SK-N-SH (cell line): ENCODE data around the gene GCN1. TPM values are rescaled to one million over a fixed set of nuclear protein-coding genes. Genes with fewer than 3 reads are reported as not detected.

ENCODE experiments used
- CTCF ChIA-PET: fragments of 300-600, 350-600 bp; formaldehyde crosslinking; extraction: SDS; loops from one replicate; lab custom pipeline; 2021; lab: Yijun Ruan, JAX
- POLR2A ChIA-PET: fragments of 350-600 bp; sonication (Branson Sonifier 250); formaldehyde crosslinking; extraction: SDS; loops from one replicate; lab custom pipeline; 2020; ENCODE audit warnings: antibody characterized with exemption, inconsistent platforms; lab: Yijun Ruan, JAX
- DNase-seq: peaks from one replicate; pipeline ENCODE4 v3.0.0; 2012
- H2AFZ ChIP-seq: fragments of 200-600 bp; sonication (generic); 2 replicates; pipeline ENCODE4 v1.8.1; 2016; ENCODE audit warnings: antibody characterized with exemption, mild to moderate bottlenecking, low read depth
- H3F3A ChIP-seq: fragments of 200-600 bp; sonication (generic); replicated peaks from 2 replicates; pipeline ENCODE3; 2016; ENCODE audit warnings: antibody characterized with exemption, mild to moderate bottlenecking; ENCODE audit not compliant: insufficient read depth
- H3K27ac ChIP-seq, 2 experiments: fragments of 200-500 bp in 1 of 2; fragments of 200-600 bp in 1 of 2; sonication (Bioruptor generic) in 1 of 2; sonication (generic), shearing (Covaris generic) in 1 of 2; 2 replicates each; pipeline versions ENCODE4 v1.5.1 to v1.6.1; 2014 to 2016; ENCODE audit warnings: low read depth in 2 of 2, inconsistent platforms in 1 of 2, low read length in 1 of 2, mild to moderate bottlenecking in 1 of 2, mixed read lengths in 1 of 2
- H3K27me3 ChIP-seq: fragments of 200-600 bp; sonication (generic), shearing (Covaris generic); 2 replicates; pipeline ENCODE4 v1.6.1; 2016; ENCODE audit warnings: mixed run types; ENCODE audit not compliant: insufficient read depth
- H3K36me3 ChIP-seq, 2 experiments: fragments of 200-500 bp in 1 of 2; fragments of 200-600 bp in 1 of 2; sonication (Bioruptor generic) in 1 of 2; sonication (generic) in 1 of 2; replicated peaks in 1 of 2; 2 replicates each; pipeline versions ENCODE3 to v1.5.1; 2014 to 2016; ENCODE audit warnings: low read length in 1 of 2, mild to moderate bottlenecking in 1 of 2; ENCODE audit not compliant: insufficient read depth in 2 of 2, control insufficient read depth in 1 of 2
- H3K4me1 ChIP-seq, 2 experiments: fragments of 200-500 bp in 1 of 2; fragments of 200-600 bp in 1 of 2; sonication (Bioruptor generic) in 1 of 2; sonication (generic), shearing (Covaris generic) in 1 of 2; 2 replicates each; pipeline versions ENCODE4 v1.5.1 to v1.6.1; 2014 to 2016; ENCODE audit warnings: low read depth in 1 of 2, low read length in 1 of 2, mixed run types in 1 of 2; ENCODE audit not compliant: insufficient read depth in 2 of 2, control insufficient read depth in 1 of 2
- H3K4me2 ChIP-seq: fragments of 200-600 bp; sonication (generic), shearing (Covaris generic); 2 replicates; pipeline ENCODE4 v1.6.1; 2017; ENCODE audit warnings: mixed run types
- H3K4me3 ChIP-seq, 2 experiments: fragments of 200-500 bp in 1 of 2; fragments of 200-600 bp in 1 of 2; sonication (Bioruptor generic) in 1 of 2; sonication (generic), shearing (Covaris generic) in 1 of 2; 2 replicates each; pipeline versions ENCODE4 v1.5.1 to v1.8.1; 2014 to 2016; ENCODE audit warnings: low read depth in 2 of 2, inconsistent platforms in 1 of 2, low read length in 1 of 2, mild to moderate bottlenecking in 1 of 2, mixed read lengths in 1 of 2, moderate library complexity in 1 of 2
- H3K79me2 ChIP-seq: fragments of 200-600 bp; sonication (generic); 2 replicates; pipeline ENCODE4 v1.8.1; 2017; ENCODE audit warnings: mild to moderate bottlenecking; ENCODE audit not compliant: insufficient read depth
- H3K9ac ChIP-seq: fragments of 200-600 bp; sonication (generic); 2 replicates; pipeline ENCODE4 v1.6.1; 2017; ENCODE audit warnings: mixed run types
- H3K9me2 ChIP-seq: fragments of 200-600 bp; sonication (generic); 2 replicates; pipeline ENCODE4 v1.6.1; 2017; ENCODE audit warnings: mixed run types
- H3K9me3 ChIP-seq: fragments of 200-600 bp; sonication (generic); 2 replicates; pipeline ENCODE4 v1.6.1; 2017; ENCODE audit warnings: mixed run types, mild to moderate bottlenecking, moderate library complexity
- H4K20me1 ChIP-seq: fragments of 200-600 bp; sonication (generic); 2 replicates; pipeline ENCODE4 v1.6.1; 2017; ENCODE audit warnings: mild to moderate bottlenecking, mixed run types; ENCODE audit not compliant: insufficient read depth
- CHD2 ChIP-seq: fragments of 150-350 bp; IDR thresholded peaks from 2 replicates; pipeline ENCODE4 v1.6.1; 2018; ENCODE audit warnings: low read length; ENCODE audit not compliant: partially characterized antibody
- ELF1 ChIP-seq: IDR thresholded peaks from 2 replicates; pipeline ENCODE4 v1.4.0; 2012
- JUND ChIP-seq: IDR thresholded peaks from 2 replicates; pipeline ENCODE4 v1.4.0; 2012
- MXI1 ChIP-seq: IDR thresholded peaks from 2 replicates; pipeline ENCODE4 v1.6.1; 2012; ENCODE audit warnings: mild to moderate bottlenecking, low read depth, low read length, improper control_type of control experiment
- NFIC ChIP-seq: IDR thresholded peaks from 2 replicates; pipeline ENCODE4 v1.4.0; 2012; ENCODE audit warnings: borderline replicate concordance
- RAD21 ChIP-seq: IDR thresholded peaks from 2 replicates; pipeline ENCODE4 v1.6.1; 2012; ENCODE audit warnings: mild to moderate bottlenecking, low read length
- TAF1 ChIP-seq: IDR thresholded peaks from 2 replicates; pipeline ENCODE4 v1.6.1; 2012; ENCODE audit warnings: low read depth, mild to moderate bottlenecking, low read length, moderate library complexity, borderline replicate concordance
- WGBS: methylation state at CpG from one replicate; pipeline ENCODE4 v1.1.6; 2017; ENCODE audit warnings: low lambda C conversion rate; 5-methylcytosine and 5-hydroxymethylcytosine counted together
- polyA plus RNA-seq, 3 experiments: library from polyadenylated mRNA; depleted of rRNA; stranded (reverse); fragments of >200 nt; gene quantifications; 2 replicates each; pipeline ENCODE4 v1.2.3, GENCODE V29; 2012
- TF ChIP-seq, protein P1 (sequence below): IDR thresholded peaks from 2 replicates; pipeline ENCODE4 v1.4.0; 2012; ENCODE audit warnings: low read depth, borderline replicate concordance
- TF ChIP-seq, protein P2 (sequence below): fragments of 150-350 bp; IDR thresholded peaks from 2 replicates; pipeline ENCODE4 v1.6.1; 2016; ENCODE audit warnings: mild to moderate bottlenecking, low read depth, low read length
- TF ChIP-seq, protein P3 (sequence below): fragments of 150-350 bp; IDR thresholded peaks from 2 replicates; pipeline ENCODE4 v1.6.1; 2017; ENCODE audit warnings: antibody characterized with exemption, low read length, low read depth, borderline replicate concordance
- TF ChIP-seq, protein P4 (sequence below): IDR thresholded peaks from 2 replicates; pipeline ENCODE4 v1.4.0; 2012; ENCODE audit warnings: low read depth

The GCN1 gene
- polyA plus RNA-seq, 1 of the 3 experiments (the other 2 are of a cell fraction): 54.4 TPM

DNA sequence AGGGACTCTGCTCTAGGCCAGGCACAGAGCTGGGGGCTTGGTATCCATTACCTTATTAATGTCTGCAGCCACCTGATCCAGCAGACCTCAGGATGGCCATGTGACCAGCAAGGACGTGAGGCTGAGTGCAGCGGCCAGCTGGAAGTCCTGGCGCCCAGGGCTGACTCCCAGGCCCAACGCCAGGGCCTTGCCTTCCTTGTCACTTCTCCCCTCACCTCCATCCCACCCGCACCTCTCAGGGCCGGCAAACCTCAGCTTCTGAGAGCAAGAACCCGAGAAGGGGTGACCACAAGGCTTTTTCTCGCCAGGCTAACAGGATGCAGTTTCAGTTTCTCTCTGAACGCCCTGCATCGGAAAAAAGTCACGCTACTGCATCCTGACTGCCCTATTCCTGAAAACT is 93.3 kb downstream of the GCN1 start:
- H3K79me2 ChIP-seq: peaks cover 78% of the 10 kb centered on the region
- H3F3A ChIP-seq: no peaks in the 10 kb centered on the region
- H3K27me3 ChIP-seq: no peaks in the 10 kb centered on the region
- no peak overlapping the region for H3K4me3 ChIP-seq
- peak; percentile 3 for TF ChIP-seq CHD2
- TF ChIP-seq, protein P1, sequence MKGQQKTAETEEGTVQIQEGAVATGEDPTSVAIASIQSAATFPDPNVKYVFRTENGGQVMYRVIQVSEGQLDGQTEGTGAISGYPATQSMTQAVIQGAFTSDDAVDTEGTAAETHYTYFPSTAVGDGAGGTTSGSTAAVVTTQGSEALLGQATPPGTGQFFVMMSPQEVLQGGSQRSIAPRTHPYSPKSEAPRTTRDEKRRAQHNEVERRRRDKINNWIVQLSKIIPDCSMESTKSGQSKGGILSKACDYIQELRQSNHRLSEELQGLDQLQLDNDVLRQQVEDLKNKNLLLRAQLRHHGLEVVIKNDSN: peak; percentile 57; the same call in 1 of the 2 replicates
- TF ChIP-seq, protein P2, sequence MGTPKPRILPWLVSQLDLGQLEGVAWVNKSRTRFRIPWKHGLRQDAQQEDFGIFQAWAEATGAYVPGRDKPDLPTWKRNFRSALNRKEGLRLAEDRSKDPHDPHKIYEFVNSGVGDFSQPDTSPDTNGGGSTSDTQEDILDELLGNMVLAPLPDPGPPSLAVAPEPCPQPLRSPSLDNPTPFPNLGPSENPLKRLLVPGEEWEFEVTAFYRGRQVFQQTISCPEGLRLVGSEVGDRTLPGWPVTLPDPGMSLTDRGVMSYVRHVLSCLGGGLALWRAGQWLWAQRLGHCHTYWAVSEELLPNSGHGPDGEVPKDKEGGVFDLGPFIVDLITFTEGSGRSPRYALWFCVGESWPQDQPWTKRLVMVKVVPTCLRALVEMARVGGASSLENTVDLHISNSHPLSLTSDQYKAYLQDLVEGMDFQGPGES: no peak
- TF ChIP-seq, protein P3, sequence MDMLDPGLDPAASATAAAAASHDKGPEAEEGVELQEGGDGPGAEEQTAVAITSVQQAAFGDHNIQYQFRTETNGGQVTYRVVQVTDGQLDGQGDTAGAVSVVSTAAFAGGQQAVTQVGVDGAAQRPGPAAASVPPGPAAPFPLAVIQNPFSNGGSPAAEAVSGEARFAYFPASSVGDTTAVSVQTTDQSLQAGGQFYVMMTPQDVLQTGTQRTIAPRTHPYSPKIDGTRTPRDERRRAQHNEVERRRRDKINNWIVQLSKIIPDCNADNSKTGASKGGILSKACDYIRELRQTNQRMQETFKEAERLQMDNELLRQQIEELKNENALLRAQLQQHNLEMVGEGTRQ: peak; percentile 56; the same call in 1 of the 2 replicates
- H3K27ac ChIP-seq: peak overlapping the region in 1 of 2 experiments; percentile 85; a peak in 2 of 4 replicates
- peak; percentile 80 for DNase-seq
- H3K4me1 ChIP-seq: peaks cover 0 to 40% of the 10 kb centered on the region in 2 experiments; a peak in 1 of 4 replicates
- POLR2A ChIA-PET: interaction anchor here (1.1 to 1.8 kb wide), 2 partner anchors 100 to 190 kb away, joined by 5 to 10 read pairs; partner anchors contain the start of genes RNU4-2 and RPLP0
- no peaks in the 10 kb centered on the region for H3K9me3 ChIP-seq
- H3K9me2 ChIP-seq: no peaks in the 10 kb centered on the region
- H3K36me3 ChIP-seq: peaks cover 0 to 54% of the 10 kb centered on the region in 2 experiments
- H3K4me2 ChIP-seq: no peak overlapping the region
- WGBS: 73% methylated on average over 10 of the region's 11 CpGs
- CTCF ChIA-PET: interaction anchor here (0.6 to 2.6 kb wide), 5 partner anchors 10 to 1518 kb away, joined by 3 to 10 read pairs (median 8); partner anchors contain the start of gene RAB35
- H3K9ac ChIP-seq: no peak overlapping the region
- H2AFZ ChIP-seq: no peak overlapping the region
- peaks cover 69% of the 10 kb centered on the region for H4K20me1 ChIP-seq

DNA sequence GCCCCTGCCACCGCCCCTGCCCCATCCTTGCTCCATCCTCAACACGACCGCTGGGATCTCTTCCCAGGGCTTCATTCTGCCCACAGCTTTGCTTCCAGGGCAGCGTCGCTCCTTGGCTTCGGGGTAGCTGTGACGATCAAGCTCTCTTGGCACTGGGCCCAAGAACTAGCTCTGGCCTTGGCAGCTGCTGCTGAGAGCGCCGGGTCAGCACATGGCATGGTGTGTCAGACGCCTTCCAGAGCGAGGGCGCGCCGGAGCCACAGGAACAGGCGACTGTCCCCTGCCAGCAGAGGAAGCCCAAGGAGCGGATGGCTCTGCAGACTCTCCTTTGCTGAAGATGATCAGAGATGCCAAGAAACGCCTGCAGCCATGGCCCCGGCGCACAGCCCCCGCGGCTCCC is 93.9 kb downstream of the GCN1 start:
- no peaks in the 10 kb centered on the region for H3K9me3 ChIP-seq
- H3F3A ChIP-seq: no peaks in the 10 kb centered on the region
- H2AFZ ChIP-seq: no peak overlapping the region
- no peak overlapping the region for H3K4me3 ChIP-seq
- no peak overlapping the region for H3K9ac ChIP-seq
- peak; percentile 86 for DNase-seq
- POLR2A ChIA-PET: interaction anchor here (0.7 to 1.8 kb wide), 3 partner anchors 101 to 191 kb away, joined by 3 to 10 read pairs (median 5); partner anchors contain the start of genes RNU4-2 and RPLP0
- no peak overlapping the region; the same call in 1 of the 2 replicates for H3K4me2 ChIP-seq
- H3K27ac ChIP-seq: peak overlapping the region in 1 of 2 experiments; percentile 85; a peak in 2 of 4 replicates
- CTCF ChIA-PET: interaction anchor here (0.6 to 2.6 kb wide), 6 partner anchors 9 to 1519 kb away, joined by 3 to 10 read pairs (median 6); partner anchors contain the start of gene RAB35
- peaks cover 0 to 45% of the 10 kb centered on the region in 2 experiments; a peak in 1 of 4 replicates for H3K4me1 ChIP-seq
- H4K20me1 ChIP-seq: peaks cover 65% of the 10 kb centered on the region
- TF ChIP-seq ELF1 (no peak), NFIC (peak; percentile 65), JUND (no peak), MXI1 (peak; percentile 97), TAF1 (no peak), RAD21 (peak; percentile 24; the same call in 1 of the 2 replicates)
- TF ChIP-seq, protein P4, sequence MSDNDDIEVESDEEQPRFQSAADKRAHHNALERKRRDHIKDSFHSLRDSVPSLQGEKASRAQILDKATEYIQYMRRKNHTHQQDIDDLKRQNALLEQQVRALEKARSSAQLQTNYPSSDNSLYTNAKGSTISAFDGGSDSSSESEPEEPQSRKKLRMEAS: peak; percentile 54
- TF ChIP-seq, all 33 proteins: peak for 4
- Histone ChIP-seq H3K27me3 (no peaks in the 10 kb centered on the region), H3K36me3 (peaks cover 0 to 57% of the 10 kb centered on the region in 2 experiments), H3K79me2 (peaks cover 72% of the 10 kb centered on the region), H3K9me2 (no peaks in the 10 kb centered on the region)
- WGBS: 59% methylated on average over 14 of the region's 21 CpGs
